OCI-LY1 (cell line): ENCODE results near the gene TTC28.

Source experiments
- H2AFZ ChIP-seq: fragments of 200-600 bp; sonication (generic), shearing (Covaris generic); 2 replicates; pipeline ENCODE4 v1.6.0; 2014; ENCODE audit warnings: antibody characterized with exemption, mild to moderate bottlenecking, low read length
- H3F3A ChIP-seq: fragments of 200-600 bp; sonication (generic), shearing (Covaris generic); 2 replicates; pipeline ENCODE4 v1.6.0; 2014; ENCODE audit warnings: mild to moderate bottlenecking, antibody characterized with exemption, low read length, moderate library complexity; ENCODE audit not compliant: insufficient read depth
- H3K27ac ChIP-seq: fragments of 200-600 bp; sonication (generic); 2 replicates; pipeline ENCODE4 v1.5.1; 2014; ENCODE audit warnings: low read length, mixed run types, mild to moderate bottlenecking, low read depth; ENCODE audit not compliant: poor library complexity, severe bottlenecking
- H3K27me3 ChIP-seq: fragments of 200-600 bp; sonication (generic); 2 replicates; pipeline ENCODE4 v1.6.0; 2014; ENCODE audit warnings: antibody characterized with exemption, mild to moderate bottlenecking, low read length, moderate library complexity; ENCODE audit not compliant: insufficient read depth
- H3K36me3 ChIP-seq: fragments of 200-600 bp; sonication (generic); 2 replicates; pipeline ENCODE4 v1.6.1; 2014; ENCODE audit warnings: mild to moderate bottlenecking, antibody characterized with exemption, low read length, moderate library complexity, mixed read lengths; ENCODE audit not compliant: insufficient read depth
- H3K4me1 ChIP-seq: fragments of 200-600 bp; sonication (generic); 2 replicates; pipeline ENCODE4 v1.5.1; 2014; ENCODE audit warnings: mild to moderate bottlenecking, low read length, moderate library complexity; ENCODE audit not compliant: insufficient read depth, severe bottlenecking
- H3K4me2 ChIP-seq: fragments of 200-600 bp; sonication (generic), shearing (Covaris generic); 2 replicates; pipeline ENCODE4 v1.6.1; 2014; ENCODE audit warnings: low read length
- H3K4me3 ChIP-seq: fragments of 200-600 bp; sonication (generic); 2 replicates; pipeline ENCODE4 v1.5.1; 2014; ENCODE audit warnings: low read length, low read depth, mild to moderate bottlenecking, mixed read lengths; ENCODE audit not compliant: poor library complexity, severe bottlenecking
- H3K79me2 ChIP-seq: fragments of 200-600 bp; shearing (Covaris generic); 2 replicates; pipeline ENCODE4 v1.6.1; 2016; ENCODE audit warnings: mixed run types, low read length, mixed read lengths; ENCODE audit not compliant: insufficient read depth
- H3K9ac ChIP-seq: fragments of 200-600 bp; sonication (generic), shearing (Covaris generic); 2 replicates; pipeline ENCODE4 v1.6.1; 2014; ENCODE audit warnings: mild to moderate bottlenecking, low read length, mixed read lengths
- H3K9me2 ChIP-seq: fragments of 200-600 bp; sonication (generic), shearing (Covaris generic); 2 replicates; pipeline ENCODE4 v1.6.1; 2014; ENCODE audit warnings: low read depth, mild to moderate bottlenecking, low read length, mixed read lengths
- H3K9me3 ChIP-seq: fragments of 200-600 bp; shearing (Covaris generic); 2 replicates; pipeline ENCODE4 v1.6.1; 2014; ENCODE audit warnings: low read length, mixed read lengths
- H4K20me1 ChIP-seq: fragments of 200-600 bp; sonication (generic), shearing (Covaris generic); 2 replicates; pipeline ENCODE4 v1.6.0; 2016; ENCODE audit warnings: mild to moderate bottlenecking, low read length; ENCODE audit not compliant: insufficient read depth
- EZH2 ChIP-seq: fragments of 200-600 bp; sonication (generic), shearing (Covaris generic); IDR thresholded peaks from 2 replicates; pipeline ENCODE4 v1.8.0; 2017; ENCODE audit warnings: borderline replicate concordance, mixed run types, mild to moderate bottlenecking, antibody characterized with exemption, low read length, moderate library complexity, mixed read lengths
- TF ChIP-seq, protein P1 (sequence below): fragments of 200-600 bp; sonication (generic), shearing (Covaris generic); IDR thresholded peaks from 2 replicates; pipeline ENCODE4 v1.5.1; 2017; ENCODE audit warnings: mild to moderate bottlenecking, antibody characterized with exemption, low read length, moderate library complexity, mixed read lengths

Gene TTC28

GRCh38 chr22:28102151-28102812, 577.4 kb downstream of the TTC28 start:
- no peak overlapping the region for H3K27ac ChIP-seq
- H3K36me3 ChIP-seq: no peaks in the 10 kb centered on the region
- no peaks in the 10 kb centered on the region for H3K27me3 ChIP-seq
- H4K20me1 ChIP-seq: no peaks in the 10 kb centered on the region
- no peak overlapping the region for H3K4me3 ChIP-seq
- H2AFZ ChIP-seq: no peak overlapping the region
- no peak overlapping the region for H3K4me2 ChIP-seq
- H3K4me1 ChIP-seq: no peaks in the 10 kb centered on the region
- TF ChIP-seq, protein P1, sequence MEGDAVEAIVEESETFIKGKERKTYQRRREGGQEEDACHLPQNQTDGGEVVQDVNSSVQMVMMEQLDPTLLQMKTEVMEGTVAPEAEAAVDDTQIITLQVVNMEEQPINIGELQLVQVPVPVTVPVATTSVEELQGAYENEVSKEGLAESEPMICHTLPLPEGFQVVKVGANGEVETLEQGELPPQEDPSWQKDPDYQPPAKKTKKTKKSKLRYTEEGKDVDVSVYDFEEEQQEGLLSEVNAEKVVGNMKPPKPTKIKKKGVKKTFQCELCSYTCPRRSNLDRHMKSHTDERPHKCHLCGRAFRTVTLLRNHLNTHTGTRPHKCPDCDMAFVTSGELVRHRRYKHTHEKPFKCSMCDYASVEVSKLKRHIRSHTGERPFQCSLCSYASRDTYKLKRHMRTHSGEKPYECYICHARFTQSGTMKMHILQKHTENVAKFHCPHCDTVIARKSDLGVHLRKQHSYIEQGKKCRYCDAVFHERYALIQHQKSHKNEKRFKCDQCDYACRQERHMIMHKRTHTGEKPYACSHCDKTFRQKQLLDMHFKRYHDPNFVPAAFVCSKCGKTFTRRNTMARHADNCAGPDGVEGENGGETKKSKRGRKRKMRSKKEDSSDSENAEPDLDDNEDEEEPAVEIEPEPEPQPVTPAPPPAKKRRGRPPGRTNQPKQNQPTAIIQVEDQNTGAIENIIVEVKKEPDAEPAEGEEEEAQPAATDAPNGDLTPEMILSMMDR: no peak
- TF ChIP-seq EZH2: no peak
- H3K9me3 ChIP-seq: no peaks in the 10 kb centered on the region
- no peaks in the 10 kb centered on the region for H3K9me2 ChIP-seq
- no peak overlapping the region for H3K9ac ChIP-seq
- H3K79me2 ChIP-seq: no peaks in the 10 kb centered on the region
- H3F3A ChIP-seq: no peaks in the 10 kb centered on the region

DNA sequence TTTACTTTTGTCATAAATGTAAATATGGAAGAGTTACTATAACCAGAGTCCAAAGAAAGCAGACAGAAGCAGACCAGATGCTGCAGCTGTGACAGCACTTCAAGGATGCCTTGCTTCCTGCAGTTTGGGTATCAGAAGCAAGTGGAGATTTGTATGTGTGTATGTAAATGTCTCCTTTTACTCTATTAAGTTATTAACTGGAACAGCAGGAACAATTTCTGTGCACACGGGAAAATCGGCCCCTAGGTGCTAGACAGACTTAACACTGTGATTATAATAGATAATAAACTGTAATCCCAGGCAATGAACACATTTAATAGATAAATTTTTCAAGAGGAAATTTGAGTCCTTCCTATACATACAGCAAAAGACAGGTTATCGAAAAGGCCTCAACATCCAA, 582.0 kb downstream of the TTC28 start:
- H3K4me3 ChIP-seq: no peak overlapping the region

DNA sequence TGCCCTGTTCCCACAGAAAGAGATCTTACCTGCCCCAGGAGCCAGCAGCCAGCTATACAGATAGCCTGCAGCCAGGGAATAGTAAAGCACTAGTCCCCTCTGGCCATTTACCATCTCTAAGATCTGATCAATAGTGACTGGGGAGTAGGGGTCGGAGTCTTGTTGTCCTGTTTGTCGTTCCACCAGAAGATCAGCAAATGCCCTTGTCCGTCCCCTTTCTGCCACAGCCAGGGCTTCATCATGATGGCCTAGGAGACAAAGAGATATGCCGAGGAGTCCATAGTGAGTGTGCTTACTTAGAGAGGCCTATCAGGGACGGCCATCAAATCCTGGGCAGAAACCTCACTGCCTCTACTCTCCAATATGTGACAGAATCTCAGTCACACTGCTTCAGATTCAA, 583.5 kb downstream of the TTC28 start:
- H3K4me3 ChIP-seq: no peak overlapping the region
- TF ChIP-seq, protein P1: no peak
- no peak for TF ChIP-seq EZH2
- H3K27ac ChIP-seq: no peak overlapping the region
- H3K9me2 ChIP-seq: no peaks in the 10 kb centered on the region
- no peaks in the 10 kb centered on the region for H3F3A ChIP-seq
- no peaks in the 10 kb centered on the region for H3K36me3 ChIP-seq
- H3K9me3 ChIP-seq: no peaks in the 10 kb centered on the region
- H3K4me1 ChIP-seq: no peaks in the 10 kb centered on the region
- no peaks in the 10 kb centered on the region for H4K20me1 ChIP-seq
- H3K79me2 ChIP-seq: no peaks in the 10 kb centered on the region
- no peak overlapping the region for H3K9ac ChIP-seq
- H2AFZ ChIP-seq: no peak overlapping the region
- H3K4me2 ChIP-seq: no peak overlapping the region
- H3K27me3 ChIP-seq: no peaks in the 10 kb centered on the region

More for the DNA sequence above, 582.0 kb downstream of the TTC28 start:
- no peaks in the 10 kb centered on the region for H3K9me2 ChIP-seq
- no peaks in the 10 kb centered on the region for H3F3A ChIP-seq
- no peak overlapping the region for H3K4me2 ChIP-seq
- no peak overlapping the region for H2AFZ ChIP-seq
- H3K27ac ChIP-seq: no peak overlapping the region
- no peaks in the 10 kb centered on the region for H3K36me3 ChIP-seq
- H3K79me2 ChIP-seq: no peaks in the 10 kb centered on the region
- H3K4me1 ChIP-seq: no peaks in the 10 kb centered on the region
- H3K9me3 ChIP-seq: no peaks in the 10 kb centered on the region
- no peaks in the 10 kb centered on the region for H4K20me1 ChIP-seq
- TF ChIP-seq, protein P1: no peak
- TF ChIP-seq EZH2: no peak
- no peak overlapping the region for H3K9ac ChIP-seq
- H3K27me3 ChIP-seq: no peaks in the 10 kb centered on the region
